HL-60 (cell line): Measurements from ENCODE around the gene ADGRL3.

ENCODE experiments used
- REST ChIP-seq: IDR thresholded peaks from 2 replicates; pipeline ENCODE4 v1.6.1; 2012; ENCODE audit warnings: low read depth; ENCODE audit not compliant: insufficient replicate concordance
- SPI1 ChIP-seq: IDR thresholded peaks from 2 replicates; pipeline ENCODE4 v1.6.1; 2012; ENCODE audit warnings: low read depth, mild to moderate bottlenecking, borderline replicate concordance

GRCh38 chr4:61205066-61205465 is 4.9 kb downstream of the ADGRL3 start:
- TF ChIP-seq SPI1, result no peak
- no peak for TF ChIP-seq REST
